ENCODE measurements around the gene IGLL1. TPM values are rescaled to one million over a fixed set of nuclear protein-coding genes. Genes with fewer than 3 reads are reported as not detected.

IGLL1 gene
- total and polyA plus RNA-seq, 2 donors (not counting 3 experiments of a cell fraction or from before 2014, with no cell fraction given), result not detected

GRCh38 chr22:23537416-23537815, 42.7 kb downstream of the IGLL1 start:
- H3K27me3 ChIP-seq (ENCODE audit: control insufficient read depth in 2 of 2, insufficient read depth in 2 of 2, low read length in 2 of 2), result peaks cover 0 to 5% of the 10 kb centered on the region in 2 experiments
- dilution Hi-C loops (cut with MboI; ENCODE audit: extremely low pct_ligation_motif_present, low sequenced_read_pairs), result no loop called here
- H3K27ac ChIP-seq (ENCODE audit: insufficient read depth, low read depth, low read length), result no peak overlapping the region
- H2AFZ ChIP-seq (ENCODE audit: low read depth, low read length), result no peak overlapping the region
- H3K4me1 ChIP-seq (ENCODE audit: control insufficient read depth, extremely low read depth, insufficient read depth, low read length), result peaks cover 5% of the 10 kb centered on the region
- no peak for TF ChIP-seq POLR2A (IDR thresholded peaks at IDR 0.05; ENCODE audit: low read depth, low read length)
- no peak for TF ChIP-seq POLR2AphosphoS5 (IDR thresholded peaks at IDR 0.05; ENCODE audit: insufficient read depth, low read depth, low read length)
- no peak for TF ChIP-seq EZH2 (IDR thresholded peaks at IDR 0.05; ENCODE audit: borderline replicate concordance, low read depth, low read length, severe bottlenecking)
- TF ChIP-seq JUN (IDR thresholded peaks at IDR 0.05; ENCODE audit: borderline replicate concordance, insufficient read depth, insufficient read length, low read depth), result no peak
- no peak for TF ChIP-seq GATA2 (IDR thresholded peaks at IDR 0.05; ENCODE audit: insufficient read depth, insufficient read length, low read depth, low read length)
- no peak for TF ChIP-seq FOS (IDR thresholded peaks at IDR 0.05; ENCODE audit: borderline replicate concordance, insufficient read depth, low read length)
- TF ChIP-seq, protein P1, sequence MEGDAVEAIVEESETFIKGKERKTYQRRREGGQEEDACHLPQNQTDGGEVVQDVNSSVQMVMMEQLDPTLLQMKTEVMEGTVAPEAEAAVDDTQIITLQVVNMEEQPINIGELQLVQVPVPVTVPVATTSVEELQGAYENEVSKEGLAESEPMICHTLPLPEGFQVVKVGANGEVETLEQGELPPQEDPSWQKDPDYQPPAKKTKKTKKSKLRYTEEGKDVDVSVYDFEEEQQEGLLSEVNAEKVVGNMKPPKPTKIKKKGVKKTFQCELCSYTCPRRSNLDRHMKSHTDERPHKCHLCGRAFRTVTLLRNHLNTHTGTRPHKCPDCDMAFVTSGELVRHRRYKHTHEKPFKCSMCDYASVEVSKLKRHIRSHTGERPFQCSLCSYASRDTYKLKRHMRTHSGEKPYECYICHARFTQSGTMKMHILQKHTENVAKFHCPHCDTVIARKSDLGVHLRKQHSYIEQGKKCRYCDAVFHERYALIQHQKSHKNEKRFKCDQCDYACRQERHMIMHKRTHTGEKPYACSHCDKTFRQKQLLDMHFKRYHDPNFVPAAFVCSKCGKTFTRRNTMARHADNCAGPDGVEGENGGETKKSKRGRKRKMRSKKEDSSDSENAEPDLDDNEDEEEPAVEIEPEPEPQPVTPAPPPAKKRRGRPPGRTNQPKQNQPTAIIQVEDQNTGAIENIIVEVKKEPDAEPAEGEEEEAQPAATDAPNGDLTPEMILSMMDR (IDR thresholded peaks at IDR 0.05; ENCODE audit: extremely low read depth in 1 of 2, insufficient read depth in 1 of 2, low read depth in 1 of 2, low read length in 2 of 2), result no peak
- no peak for TF ChIP-seq MYC (IDR thresholded peaks at IDR 0.05; ENCODE audit: low read depth, low read length)
- TF ChIP-seq, protein P2, sequence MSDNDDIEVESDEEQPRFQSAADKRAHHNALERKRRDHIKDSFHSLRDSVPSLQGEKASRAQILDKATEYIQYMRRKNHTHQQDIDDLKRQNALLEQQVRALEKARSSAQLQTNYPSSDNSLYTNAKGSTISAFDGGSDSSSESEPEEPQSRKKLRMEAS (IDR thresholded peaks at IDR 0.05; ENCODE audit: insufficient read depth, insufficient read length), result no peak
- H4K20me1 ChIP-seq (replicated peaks; ENCODE audit: control insufficient read depth, extremely low read depth, insufficient read depth, low read length), result no peaks in the 10 kb centered on the region
- FAIRE-seq (no peak), DNase-seq (ENCODE audit: low read depth, low spot score) (no peak)
- BruUV-seq (replicated peaks), result no TSS peak
- ChIA-PET POLR2A (no interaction called here), CTCF (no interaction called here)
- no peaks in the 10 kb centered on the region for H3K79me2 ChIP-seq (ENCODE audit: control insufficient read depth, insufficient read depth, low read length)
- no peaks in the 10 kb centered on the region for H3K9me3 ChIP-seq (replicated peaks; ENCODE audit: control insufficient read depth, insufficient read depth, low read length)
- no peak overlapping the region for H3K4me3 ChIP-seq (replicated peaks in 1 of 3; ENCODE audit: insufficient read depth in 1 of 3, low read depth in 1 of 3, low read length in 3 of 3)
- H3K36me3 ChIP-seq (ENCODE audit: control insufficient read depth in 2 of 2, extremely low read depth in 1 of 2, insufficient read depth in 2 of 2, low read length in 2 of 2), result no peaks in the 10 kb centered on the region
- H3K9ac ChIP-seq (replicated peaks; ENCODE audit: extremely low read depth, insufficient read depth, low read length), result no peak overlapping the region
- no peaks in the 10 kb centered on the region for H3K9me1 ChIP-seq (replicated peaks; ENCODE audit: control insufficient read depth, extremely low read depth, insufficient read depth, low read length)
- H3K4me2 ChIP-seq (ENCODE audit: insufficient read depth, low read length), result no peak overlapping the region
- intact Hi-C loops (cut with micrococcal nuclease), result loop anchor here (5.0 to 10.0 kb wide), 3 partner anchors 103 to 363 kb away; no protein-coding TSS in a partner anchor
